GM18870 (cell line): ENCODE measurements around the gene TP53I3.
"Not testable (repeated sequence)": the region's sequence is repeated elsewhere in the genome, so short reads cannot be mapped to it uniquely, and the experiment has no call there.

Experiments used
- ATAC-seq: cut with Tn5 transposase; IDR thresholded peaks from one replicate; pipeline ENCODE4 v1.9.1; 2021; ENCODE audit warnings: moderate library complexity; ENCODE audit not compliant: unreplicated experiment

The TP53I3 gene

DNA sequence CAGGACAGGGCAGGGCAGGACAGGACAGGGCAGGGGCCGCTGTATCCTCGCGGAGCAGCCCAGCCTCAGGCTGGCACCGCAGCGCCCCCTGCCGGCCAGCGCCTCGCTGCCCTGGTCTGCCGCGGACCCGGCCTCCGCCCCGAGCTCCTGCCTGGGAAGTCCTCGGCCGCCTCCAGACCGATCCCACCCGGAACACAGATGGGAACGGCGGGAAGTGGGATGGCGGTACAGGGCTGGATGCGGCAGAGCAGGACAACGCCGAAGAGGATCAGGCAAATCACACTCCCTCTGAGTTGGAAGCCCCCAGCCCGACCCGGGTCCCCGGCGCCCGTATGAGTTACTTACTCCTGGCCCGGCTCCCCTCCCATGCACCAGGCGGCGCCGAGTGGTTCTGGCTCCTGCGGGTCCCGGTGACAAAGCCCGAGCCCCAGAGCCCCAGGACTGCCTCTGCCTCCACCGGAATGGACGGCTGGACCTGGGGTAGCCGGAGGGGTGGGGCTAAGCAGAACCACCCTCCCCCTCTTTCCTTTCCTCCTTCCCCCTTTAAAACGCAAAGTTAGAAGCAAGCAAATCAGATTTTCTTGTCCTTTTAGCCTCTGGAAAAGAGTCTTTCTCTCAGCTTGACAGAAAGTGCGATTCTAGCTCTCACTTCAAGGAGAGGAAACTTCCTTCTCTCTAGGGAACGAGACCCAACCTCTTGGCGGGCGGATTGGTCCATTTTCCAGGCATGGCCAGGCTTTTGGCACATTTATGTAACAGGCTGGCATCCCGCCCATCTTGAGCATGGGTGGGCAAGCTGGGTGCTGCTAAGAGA is at the start of gene TP53I3:
Gene TP53I3 (minus strand): TSS at position 449 of the 814 bp plus-strand sequence. CDS start 508 bp downstream, outside the sequence.
- ATAC-seq = peak; percentile 47

DNA sequence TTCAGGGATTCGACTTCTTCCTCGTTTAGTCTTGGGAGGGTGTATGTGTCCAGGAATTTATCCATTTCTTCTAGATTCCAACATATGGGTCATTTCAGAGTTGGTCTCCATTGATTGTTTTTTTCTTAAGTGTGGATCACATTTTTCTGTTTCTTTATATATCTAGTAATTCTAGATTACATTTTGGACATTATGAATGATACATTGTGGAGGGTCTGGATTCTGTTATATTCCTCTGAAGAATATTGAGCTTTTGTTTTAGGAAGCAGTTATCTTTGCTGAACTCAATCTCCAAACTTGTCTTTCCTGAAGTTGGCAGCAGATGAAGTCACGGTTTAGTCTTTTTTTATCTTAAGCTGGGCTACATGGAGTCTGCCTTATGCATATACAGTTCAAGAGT is 47.9 kb upstream of the TP53I3 start:
- ATAC-seq = no peak

- no peak for ATAC-seq
Measured at GRCh38 chr2:24125956-24126355, 41.3 kb upstream of the TP53I3 start.

GRCh38 chr2:24123922-24124580 is 39.4 kb upstream of the TP53I3 start:
- peak; percentile 7 for ATAC-seq

- ATAC-seq = peak; percentile 80
Measured at GRCh38 chr2:24123195-24123921, 38.7 kb upstream of the TP53I3 start, which contains the start of the genes FAM228B and PFN4. TSS of gene FAM228B (plus strand) at chr2:24123469. CDS start at chr2:24124362, 893 bp downstream. TSS of gene PFN4 (minus strand) at chr2:24123334. CDS start at chr2:24122535, 799 bp downstream.

DNA sequence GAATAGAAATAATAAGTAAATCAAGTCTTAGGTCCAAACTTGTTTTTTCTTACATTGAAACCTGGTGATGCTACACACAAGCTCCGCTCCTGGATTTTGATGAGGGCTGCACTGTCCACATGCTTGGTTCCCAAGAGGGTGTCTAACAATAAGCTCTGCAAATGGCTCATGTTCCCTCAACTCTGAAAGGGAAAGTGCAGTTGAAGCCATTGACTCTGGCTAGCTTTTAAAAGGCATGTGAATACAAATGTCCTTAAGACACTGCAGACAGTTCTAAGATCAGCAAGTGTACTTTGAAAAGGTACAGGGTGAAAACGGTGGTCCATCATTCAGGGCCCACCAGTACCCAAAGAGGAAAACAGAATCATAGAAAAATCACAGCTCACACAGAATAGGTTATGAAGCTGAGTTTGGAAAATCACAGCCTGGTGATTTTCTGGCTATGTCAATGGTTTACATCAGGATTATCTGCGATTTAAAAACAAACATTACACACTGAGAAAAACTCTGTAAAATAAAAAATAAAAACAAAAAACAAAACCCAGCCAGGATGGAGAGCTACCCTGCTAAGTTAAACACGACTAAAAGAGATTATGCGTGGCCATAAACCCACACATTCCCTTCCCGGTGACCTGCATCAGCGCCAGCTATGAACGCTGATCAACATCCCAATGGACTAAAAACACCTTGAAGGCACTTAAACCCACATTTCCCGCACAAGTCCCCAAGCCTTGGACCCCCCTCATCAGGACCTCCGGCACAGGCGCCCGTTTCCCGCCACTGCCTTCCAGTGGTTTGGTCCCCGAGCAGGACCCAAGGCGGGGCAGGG is 37.9 kb upstream of the TP53I3 start:
- no peak for ATAC-seq

DNA sequence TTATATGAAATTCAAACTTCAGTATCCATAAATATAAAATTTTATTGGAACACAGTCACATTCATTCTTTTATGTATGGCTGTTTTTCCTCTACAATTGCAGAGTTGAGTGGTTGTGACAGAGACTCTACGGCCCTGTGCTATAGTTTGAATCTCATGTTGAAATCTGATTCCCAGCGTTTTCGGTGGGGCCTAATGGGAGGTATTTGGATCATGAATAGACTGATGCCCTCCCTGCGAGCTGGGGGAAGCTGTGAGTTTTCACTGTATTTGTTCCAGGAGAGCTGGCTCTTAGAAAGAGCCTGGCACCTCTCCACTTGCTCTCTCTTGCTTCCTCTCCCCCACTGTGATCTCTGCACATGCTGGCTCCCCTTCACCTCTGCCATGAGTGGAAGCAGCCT is 36.8 kb upstream of the TP53I3 start:
- ATAC-seq = no peak

DNA sequence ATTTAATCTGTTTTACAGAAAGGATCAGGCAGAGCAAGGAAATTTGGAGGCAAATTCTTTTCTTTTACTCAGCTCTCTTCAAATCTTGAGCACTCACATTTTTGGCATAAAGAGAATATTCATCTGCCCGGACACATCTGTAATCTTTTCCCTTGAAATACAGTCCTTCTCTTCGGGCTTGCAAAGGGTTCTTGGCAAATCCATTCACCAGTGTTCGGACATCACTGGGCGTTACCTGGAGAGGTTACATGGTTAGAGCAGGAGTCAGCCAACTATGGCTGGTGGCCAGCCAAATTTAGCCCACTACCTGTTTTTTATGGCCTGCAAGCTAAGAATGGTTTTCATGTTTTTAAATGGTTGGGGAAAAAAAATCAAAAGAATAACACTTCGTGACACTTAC is 36.4 kb upstream of the TP53I3 start:
- ATAC-seq = no peak

DNA sequence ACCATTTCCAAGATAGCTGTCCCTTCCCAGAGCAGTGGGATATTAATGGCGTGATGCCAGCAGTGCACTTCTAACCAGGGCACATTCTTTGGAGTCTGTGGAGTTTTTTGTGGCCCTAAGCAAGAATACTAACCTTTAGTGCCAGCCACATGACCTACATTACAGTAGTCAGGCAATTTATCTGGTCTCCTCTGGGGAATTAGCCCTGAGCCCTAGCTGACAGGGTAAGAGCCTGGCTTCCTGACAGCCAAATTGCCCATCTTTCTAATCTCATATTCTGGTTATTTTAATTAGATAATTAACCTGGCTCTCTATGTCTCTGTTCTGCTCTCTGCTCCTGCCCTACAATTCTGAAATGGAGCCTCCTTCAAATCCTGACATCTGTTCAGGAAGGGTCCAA is 33.3 kb upstream of the TP53I3 start:
- no peak for ATAC-seq

DNA sequence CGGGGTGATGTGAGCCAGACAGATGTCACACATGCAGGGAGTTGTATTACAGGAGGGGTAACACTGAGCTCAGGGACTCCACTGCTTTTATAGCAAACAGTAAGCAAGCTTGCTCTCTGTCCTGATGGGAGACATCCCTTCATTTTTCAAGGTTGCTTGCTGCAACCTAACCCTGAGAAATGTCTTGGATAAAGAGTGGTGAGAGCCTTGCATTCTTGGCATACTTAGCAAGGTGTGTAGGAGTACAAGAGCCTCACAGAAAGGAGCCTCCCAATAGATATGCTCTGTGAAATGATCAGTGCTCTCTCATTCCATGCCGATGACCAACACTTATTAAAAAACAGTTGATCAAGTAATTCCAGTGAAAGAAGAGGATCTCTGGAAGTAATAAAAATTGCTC is 30.4 kb upstream of the TP53I3 start:
- ATAC-seq = no peak

GRCh38 chr2:24111407-24111901 is 26.8 kb upstream of the TP53I3 start:
- ATAC-seq = no peak

DNA sequence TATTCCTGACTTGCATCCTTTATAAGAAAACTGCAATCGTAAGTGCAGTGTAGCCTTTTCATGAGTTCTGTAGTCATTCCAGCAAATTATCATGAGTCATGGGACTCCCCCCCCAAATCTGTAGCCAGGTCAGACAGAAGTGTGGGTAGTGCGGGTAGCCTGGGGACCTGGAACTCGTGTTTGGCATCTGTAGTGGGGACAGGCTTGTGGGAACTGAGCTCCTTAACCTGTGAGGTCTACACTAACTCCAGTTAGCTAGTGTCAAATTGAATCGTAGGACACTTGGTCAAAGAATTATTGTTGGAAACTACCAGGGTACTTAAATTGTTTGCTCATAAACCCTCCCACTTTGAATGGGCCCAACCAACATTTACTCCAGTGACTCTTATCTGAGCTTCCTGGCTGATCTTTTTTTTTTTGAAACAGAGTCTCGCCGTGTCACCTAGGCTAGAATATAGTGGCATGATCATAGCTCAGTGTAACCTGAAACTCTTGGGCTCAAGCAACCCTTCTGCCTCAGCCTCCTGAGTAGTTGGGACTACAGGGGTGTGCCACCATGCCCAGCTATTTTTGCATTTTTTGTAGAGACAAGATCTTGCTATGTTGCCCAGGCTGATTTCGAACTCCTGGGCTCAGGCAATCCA is 26.1 kb upstream of the TP53I3 start:
- no peak for ATAC-seq

- not testable (repeated sequence) for ATAC-seq
Measured at GRCh38 chr2:24109431-24109830, 24.8 kb upstream of the TP53I3 start.

DNA sequence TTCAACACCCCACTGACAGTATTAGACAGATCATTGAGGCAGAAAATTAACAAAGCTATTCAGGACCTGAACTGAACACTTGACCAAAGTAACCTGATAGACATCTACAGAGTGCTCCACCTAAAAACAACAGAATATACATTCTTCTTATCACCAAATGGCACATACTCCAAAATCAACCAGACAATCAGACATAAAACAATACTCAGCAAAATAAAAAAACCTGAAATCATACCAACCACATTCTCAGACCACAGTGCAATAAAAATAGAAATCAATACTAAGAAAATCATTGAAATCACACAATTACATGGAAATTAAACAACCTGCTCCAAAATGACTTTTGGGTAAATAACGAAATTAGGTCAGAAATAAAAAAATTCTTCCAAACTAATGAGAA is 22.7 kb upstream of the TP53I3 start:
- ATAC-seq = no peak

DNA sequence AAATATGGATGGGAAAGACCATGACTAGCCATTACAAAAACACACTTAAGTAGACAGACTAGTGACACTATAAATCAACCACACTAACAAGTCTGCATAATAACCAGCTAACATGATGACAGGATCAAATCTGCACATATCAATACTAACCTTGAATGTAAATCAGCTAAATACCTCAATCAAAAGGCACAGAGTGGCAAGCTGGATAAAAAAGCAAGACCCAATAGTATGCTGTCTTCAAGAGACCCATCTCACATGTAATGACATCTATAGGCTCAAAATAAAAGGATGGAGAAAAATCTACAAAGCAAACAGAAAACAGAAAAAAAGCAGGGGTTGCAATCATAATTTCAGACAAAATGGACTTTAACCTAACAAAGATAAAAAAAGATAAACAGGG is 22.2 kb upstream of the TP53I3 start:
- no peak for ATAC-seq

GRCh38 chr2:24105816-24106215 is 21.2 kb upstream of the TP53I3 start:
- no peak for ATAC-seq

DNA sequence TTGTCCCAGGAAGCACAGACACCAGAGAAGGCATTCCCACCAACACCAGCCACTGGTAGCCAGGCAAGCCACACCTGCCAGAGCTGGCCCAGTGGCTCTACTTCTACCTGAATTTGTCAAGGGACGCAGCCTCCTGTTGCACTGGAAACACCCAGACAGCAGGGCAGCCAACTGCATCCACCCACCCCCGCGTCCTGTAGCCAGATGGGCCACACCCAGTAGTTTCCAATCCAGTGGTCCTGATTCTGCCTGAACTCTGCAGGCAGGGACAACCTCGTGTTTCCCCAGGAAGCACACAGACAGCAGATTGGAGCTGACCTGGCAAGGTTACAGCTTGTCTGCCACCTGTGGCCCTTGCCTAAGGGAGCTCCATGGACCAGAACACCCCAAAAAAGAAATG is 20.3 kb upstream of the TP53I3 start:
- no peak for ATAC-seq

DNA sequence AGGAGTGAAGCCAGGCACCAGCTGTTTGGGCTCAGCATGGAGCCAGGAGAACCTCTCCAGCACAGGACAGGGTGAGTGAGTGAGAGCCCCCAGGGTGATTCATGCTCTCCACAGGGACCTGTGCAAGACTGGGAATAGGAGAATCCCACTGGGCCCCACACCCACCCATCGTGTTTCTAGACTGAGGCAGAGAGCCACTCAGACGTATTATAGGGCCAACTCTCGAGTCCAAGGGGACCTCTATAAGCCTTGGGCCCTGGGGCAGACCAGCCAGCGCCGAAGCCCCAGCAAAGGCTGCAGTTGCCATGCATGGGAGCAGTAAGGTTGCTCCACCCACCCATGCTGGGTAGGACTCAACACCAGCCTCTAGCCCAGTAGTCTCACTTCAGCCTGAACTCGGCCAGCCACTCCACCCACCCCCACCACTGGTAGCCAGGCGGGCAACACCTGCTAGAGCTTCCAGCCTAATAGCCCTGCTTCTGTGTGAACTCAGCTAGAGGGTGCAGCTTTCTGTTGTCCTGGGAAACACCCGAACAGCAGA is 19.5 kb upstream of the TP53I3 start:
- no peak for ATAC-seq

DNA sequence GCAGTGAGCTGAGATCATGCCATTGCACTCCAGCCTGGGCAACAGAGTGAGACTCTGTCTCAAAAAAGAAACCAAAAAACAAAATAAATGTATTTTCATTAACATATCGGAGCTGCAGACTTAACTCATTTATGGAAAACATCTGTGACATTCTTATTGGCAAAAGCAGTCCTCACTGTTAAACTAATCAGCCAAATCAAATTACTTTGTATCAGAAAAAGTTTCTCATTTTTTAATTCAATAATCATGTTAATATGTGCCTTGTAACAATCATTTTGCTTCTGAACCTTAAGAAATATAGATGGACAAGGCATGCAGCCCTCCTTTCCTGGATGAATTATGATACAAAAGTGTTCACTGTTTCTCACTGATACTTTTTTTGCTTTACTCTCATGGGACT is 18.0 kb upstream of the TP53I3 start:
- no peak for ATAC-seq

DNA sequence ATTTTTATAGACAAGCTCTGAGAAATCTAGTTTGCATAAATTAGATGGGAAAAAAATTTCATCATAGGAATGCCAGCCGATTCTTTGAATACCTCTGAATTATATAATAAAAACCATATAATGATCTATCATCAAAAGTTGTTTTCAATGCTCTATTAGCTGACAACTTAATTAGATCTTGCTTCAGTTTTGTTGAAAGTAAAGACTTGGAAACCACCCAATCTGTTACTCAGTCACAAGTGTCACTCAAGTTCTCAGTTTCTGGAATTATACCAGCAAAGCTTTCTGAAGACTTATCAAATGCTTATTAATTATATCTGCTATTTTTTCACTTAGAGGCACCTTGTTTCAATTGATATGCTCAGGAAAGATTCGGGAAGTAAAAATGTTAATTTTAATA is 17.4 kb upstream of the TP53I3 start:
- no peak for ATAC-seq
